GM19463 (cell line): ENCODE measurements around the gene GGA3.
"Not testable (repeated sequence)": the region's sequence is repeated elsewhere in the genome, so short reads cannot be mapped to it uniquely, and the experiment has no call there.

Source experiments
- ATAC-seq: cut with Tn5 transposase; IDR thresholded peaks from one replicate; pipeline ENCODE4 v1.9.1; 2021; ENCODE audit warnings: mild to moderate bottlenecking, moderate library complexity; ENCODE audit not compliant: unreplicated experiment

GGA3 gene

GRCh38 chr17:75228305-75228704 is 33.1 kb downstream of the GGA3 start:
- no peak for ATAC-seq

- ATAC-seq = no peak
Measured at GRCh38 chr17:75227729-75228128, 33.7 kb downstream of the GGA3 start.

DNA sequence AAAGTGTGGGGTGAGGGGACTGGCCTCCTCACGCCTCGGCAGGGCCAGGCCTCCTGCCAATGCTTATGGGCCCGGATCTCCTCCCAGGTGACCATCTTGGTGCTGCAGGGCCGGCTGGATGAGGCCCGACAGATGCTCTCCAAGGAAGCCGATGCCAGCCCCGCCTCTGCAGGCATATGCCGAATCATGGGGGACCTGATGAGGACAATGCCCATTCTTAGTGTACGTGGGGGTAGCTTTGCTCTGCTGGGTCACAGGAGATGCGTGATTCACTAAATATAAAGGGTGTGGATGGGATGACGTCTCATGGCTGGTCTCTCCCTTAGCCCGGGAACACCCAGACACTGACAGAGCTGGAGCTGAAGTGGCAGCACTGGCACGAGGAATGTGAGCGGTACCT is 36.4 kb downstream of the GGA3 start:
- ATAC-seq = no peak

- no peak for ATAC-seq
Measured at GRCh38 chr17:75219815-75220214, 41.6 kb downstream of the GGA3 start.

GRCh38 chr17:75218131-75218530 is 43.3 kb downstream of the GGA3 start:
- ATAC-seq = no peak

DNA sequence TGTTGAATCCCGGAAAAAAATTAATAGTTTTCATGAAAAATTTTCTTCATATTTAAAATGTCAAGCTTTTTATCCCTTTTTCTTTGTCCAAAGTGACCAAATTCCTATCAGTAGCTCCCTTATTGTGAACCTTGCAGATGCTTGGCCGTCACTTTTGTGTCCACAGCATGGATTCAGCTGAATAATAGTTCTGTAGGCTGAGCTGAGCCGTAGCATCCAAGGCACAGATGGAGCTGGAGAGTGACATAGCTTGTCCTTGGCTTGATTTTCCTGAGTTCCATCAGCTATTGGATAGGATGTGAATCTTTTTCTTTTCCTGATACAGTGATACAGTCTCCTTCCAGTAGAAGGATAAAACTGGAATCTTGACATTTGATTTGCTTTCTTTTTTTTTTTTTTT is 52.3 kb downstream of the GGA3 start:
- no peak for ATAC-seq

- ATAC-seq = no peak
Measured at GRCh38 chr17:75208161-75208560, 53.2 kb downstream of the GGA3 start.

- no peak for ATAC-seq
Measured at GRCh38 chr17:75207760-75208159, 53.6 kb downstream of the GGA3 start.

DNA sequence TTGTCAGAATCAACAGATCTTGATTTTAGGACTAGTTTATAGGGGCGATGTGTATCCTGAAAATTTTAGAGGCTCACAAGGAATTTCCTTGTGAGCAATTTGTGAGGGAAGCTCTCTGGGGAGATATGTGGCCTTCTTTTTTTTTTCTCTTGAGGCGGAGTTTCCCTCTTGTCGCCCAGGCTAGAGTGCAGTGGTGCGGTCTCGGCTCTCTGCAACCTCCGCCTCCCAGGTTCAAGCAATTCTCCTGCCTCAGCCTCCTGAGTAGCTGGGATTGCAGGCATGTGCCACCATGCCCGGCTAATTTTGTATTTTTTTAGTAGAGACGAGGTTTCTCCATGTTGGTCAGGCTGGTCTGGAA is 54.4 kb downstream of the GGA3 start:
- ATAC-seq = not testable (repeated sequence)

DNA sequence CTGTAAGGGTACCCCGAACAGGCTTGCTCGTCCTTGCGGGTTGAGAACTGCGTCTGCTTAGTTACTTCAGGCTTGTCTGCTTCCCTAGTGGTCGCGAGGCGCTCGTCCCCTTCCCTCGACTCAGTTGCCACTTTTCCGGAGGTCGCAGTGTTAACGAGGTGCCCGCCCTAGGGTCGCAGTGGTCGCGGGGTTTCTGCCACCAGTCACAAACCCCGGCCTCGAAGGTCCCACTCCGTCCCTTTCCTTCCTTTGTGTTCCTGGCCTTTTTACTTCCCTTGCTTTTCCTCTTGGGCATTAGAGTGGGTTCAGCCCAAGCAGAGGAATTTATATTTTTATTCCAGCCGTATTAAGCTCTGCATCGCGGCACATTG is 55.6 kb downstream of the GGA3 start:
- no peak for ATAC-seq

GRCh38 chr17:75205037-75205792 is 56.2 kb downstream of the GGA3 start, which contains the start of gene NUP85:
NUP85 (plus strand) TSS chr17:75205679; CDS start chr17:75205762, 83 bp downstream.
- ATAC-seq = peak; percentile 73

GRCh38 chr17:75199886-75200618 is 61.4 kb downstream of the GGA3 start:
- no peak for ATAC-seq

GRCh38 chr17:75194879-75195278 is 66.5 kb downstream of the GGA3 start:
- ATAC-seq = no peak

DNA sequence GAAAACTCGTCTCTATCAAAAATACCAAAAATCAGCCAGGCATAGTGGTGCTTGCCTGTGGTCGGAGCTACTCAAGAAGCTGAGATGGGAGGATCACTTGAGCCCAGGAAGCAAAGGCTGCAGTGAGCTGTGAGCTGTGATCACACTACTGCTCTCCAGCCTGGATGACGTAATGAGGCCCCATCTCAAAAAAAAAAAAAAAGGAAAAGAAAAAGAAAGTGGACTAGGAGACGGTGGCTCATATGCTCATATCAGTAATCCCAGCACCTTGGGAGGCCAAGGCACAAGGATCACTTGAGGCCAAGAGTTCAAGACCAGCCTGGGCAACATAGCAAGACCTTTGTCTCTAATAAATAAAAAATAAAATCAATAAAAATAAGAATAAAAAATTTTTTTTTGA is 69.8 kb downstream of the GGA3 start:
- no peak for ATAC-seq

GRCh38 chr17:75188614-75189013 is 72.8 kb downstream of the GGA3 start:
- ATAC-seq = no peak
